Retina (tissue), 1 donor: ENCODE measurements around the gene ZNF79.
A peak's percentile ranks its signal among the peaks of the same experiment; 100 is the strongest.

Experiments used
- DNase-seq: peaks from one replicate; pipeline ENCODE4 v3.0.0-alpha.2; 2016

The ZNF79 gene

DNA sequence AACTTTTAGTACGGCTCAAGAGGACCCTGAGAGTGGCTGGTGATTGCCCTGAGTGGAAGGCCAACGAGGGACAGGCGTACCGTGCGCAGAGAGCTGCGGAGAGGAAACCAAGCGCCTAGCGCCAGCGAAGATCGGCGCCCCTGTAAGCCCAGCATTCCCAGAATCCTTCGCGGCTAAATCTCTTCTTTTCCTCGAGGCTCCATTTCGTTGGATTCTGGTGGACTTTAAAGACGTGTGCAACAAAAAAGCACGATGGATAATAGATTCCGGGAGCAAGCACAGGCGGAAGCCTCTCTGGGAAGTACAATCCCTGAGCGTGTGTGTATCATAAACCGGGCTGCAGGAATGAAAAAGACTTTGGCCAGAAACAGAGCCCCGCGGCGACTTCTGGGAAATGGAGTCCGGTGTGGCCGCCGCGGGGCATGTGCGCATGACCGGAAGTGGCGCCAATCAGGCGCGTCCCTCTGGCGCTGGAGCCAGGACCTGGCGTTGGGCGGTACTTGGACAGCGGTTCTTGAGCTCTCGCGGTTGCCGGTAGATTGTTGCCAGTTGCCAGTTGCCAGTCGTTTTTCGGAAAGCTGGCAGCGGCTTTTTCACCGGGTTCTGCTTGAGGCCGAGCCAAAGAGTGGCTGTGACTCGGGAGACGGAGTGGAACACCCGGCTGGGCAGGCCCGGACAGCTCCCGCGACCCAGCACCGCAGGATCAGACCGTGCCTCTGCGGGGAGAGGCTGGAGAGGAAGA is at the start of gene ZNF79:
Gene ZNF79 (plus strand): TSS at position 449 of the 742 bp plus-strand sequence. CDS start 406 bp downstream, outside the sequence.
- DNase-seq = peak; percentile 99

DNA sequence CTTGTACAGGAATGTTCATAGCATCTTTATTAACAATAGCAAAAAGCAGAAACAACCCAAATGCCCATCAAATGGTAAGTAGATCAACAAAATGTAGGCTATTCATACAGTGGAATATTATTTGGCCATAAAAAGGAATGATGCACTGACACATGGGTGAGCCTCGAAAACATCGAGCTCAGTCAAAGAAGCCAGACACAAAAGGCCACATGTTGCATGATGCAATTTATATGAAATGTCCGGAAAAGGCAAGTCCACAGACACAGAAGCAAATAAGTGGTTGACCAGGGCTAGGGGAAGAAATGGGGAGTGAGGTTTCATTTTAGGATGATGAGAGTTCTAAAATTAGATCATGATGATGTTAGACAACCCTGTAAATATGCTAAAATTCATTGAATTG is 43.7 kb upstream of the ZNF79 start:
- DNase-seq = no peak

DNA sequence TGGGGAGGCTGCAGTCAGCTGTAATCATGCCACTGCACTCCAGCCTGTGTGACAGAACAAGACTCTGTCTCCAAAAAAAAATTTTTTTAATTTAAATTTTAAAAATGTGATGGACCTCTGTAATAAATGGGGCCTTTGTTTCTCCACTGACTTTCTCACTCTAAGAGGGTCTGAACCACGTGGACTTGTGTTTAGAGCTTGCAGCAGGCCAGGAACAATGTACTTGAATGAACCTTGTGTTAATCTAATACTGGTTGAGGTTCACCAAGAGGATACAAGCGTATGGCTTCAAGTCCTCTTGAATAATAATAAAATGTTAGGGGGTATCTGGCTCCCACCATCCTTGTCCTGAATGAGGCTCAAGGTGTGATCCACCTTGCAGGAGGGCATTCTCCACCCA is 41.6 kb upstream of the ZNF79 start:
- no peak for DNase-seq

DNA sequence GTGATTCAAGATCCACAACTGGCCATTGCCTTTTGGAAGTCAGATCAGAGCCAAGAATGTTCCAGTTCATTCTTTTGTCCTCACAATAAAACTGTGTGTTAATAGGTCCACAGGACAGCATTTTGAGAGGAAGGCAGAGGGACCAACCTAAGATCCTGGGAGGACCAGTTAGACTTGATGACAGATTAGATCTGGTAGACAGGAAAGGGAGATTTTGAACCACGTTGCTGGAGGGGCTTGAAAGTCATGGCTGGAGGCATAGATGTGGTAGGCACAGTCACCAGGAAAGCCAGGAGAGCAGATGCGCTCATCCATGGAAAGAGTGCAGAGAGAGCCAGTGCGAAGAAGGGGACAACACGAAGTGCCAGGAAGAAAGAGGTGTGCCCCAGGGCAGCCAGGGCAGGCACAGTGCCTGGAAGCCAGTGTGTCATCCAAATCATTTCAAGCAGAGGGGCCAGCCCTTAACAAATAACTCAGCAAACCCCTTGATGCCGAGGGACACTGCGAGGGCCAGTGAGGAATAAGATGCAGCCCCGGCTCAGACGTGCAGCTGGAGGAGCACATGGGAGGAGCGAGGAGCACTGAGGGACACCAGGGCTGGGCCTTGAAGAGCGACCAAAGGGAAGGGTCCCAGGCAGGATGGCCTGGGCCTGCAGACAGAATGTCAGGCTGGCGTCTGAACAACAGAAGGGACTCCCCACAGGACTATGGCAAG is 40.0 kb upstream of the ZNF79 start:
- DNase-seq = no peak

DNA sequence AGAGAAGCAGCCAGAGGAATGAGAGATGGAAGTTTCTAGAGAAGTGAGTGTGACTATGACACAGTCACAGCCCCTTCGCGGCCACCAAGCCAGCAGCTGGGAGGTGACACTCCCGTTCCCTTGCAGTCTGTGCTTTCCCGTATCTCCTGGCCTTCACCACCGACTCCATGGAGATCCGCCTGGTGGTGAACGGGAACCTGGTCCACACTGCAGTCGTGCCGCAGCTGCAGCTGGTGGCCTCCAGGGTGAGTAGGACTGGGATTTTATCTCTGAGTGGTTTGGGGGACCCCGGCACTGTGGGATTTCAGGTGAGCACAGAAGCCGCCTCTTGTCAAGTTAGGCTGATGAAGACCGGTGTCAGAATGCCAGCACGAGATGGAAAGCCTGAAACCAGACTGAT is 39.3 kb upstream of the ZNF79 start:
- no peak for DNase-seq

DNA sequence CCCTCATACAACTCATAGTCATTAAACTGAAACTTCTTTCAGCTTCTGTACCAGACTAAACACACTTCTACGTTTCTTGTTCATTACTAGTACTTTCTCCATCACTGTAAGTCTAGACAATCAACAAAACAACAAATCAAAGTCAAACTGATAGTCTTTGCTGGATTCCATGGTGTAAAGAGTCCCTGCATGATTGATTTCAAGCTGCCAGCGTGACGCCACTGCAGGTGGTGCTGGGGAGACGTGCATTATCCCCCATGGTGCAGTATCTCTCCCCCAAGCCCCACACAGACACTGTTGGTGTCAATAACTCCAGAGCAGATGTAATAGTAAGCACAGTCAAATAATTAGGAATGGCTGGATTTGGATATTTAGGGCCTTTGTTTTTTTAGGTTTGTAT is 37.9 kb upstream of the ZNF79 start:
- no peak for DNase-seq

DNA sequence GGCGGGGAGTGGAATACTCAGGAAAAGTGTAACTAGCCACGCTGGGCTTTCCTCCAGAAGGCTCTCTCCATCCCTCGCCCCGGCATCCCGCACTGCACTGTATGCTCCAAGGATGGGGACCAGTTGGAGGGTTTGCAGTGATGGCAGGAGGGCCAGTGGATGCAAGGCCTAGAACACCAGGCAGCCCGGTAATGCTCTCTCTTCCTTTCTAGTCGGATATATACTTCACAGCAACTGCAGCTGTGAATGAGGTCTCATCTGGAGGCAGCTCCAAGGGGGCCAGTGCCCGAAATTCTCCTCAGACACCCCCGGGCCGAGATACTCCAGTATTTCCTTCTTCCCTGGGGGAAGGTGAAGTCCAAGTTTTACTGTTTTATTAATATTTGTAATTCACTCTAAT is 37.2 kb upstream of the ZNF79 start:
- no peak for DNase-seq

DNA sequence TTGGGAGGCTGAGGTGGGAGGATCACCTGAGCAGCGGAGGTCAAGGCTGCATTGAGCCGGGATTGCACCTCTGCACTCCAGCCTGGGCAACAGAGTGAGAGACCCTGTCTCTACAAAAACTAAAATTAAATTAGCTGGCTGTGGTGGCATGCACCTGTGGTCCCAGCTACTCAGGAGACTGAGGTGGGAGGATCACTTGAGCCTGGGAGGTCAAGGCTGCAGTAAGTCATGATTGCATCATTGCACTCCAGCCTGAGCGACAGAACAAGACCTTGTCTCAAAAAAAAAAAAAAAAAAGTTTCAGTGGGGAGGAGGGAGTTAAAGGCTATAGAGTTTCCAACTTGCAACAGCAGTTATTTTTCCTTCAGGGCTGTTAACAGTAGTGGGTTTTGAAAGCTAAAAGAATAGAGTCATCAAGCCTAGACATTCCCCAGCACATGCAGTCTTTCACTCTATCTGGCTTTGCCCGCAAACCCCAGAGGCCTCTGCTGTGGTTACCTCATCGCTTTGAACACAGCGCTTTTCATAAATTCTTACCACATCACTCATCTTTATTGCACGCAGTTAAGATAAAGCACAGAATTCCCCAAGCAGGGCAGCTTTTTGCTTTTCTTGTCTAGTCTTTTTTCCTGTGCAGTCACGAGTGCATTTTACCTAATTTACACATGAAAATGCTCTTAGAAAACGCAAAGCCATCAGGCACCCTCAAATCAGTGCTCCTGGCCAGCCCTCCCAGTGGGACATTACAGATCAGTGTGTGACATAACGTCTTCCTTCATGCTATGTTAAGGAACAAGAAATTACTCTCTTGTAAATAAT is 35.9 kb upstream of the ZNF79 start:
- DNase-seq = peak; percentile 39

DNA sequence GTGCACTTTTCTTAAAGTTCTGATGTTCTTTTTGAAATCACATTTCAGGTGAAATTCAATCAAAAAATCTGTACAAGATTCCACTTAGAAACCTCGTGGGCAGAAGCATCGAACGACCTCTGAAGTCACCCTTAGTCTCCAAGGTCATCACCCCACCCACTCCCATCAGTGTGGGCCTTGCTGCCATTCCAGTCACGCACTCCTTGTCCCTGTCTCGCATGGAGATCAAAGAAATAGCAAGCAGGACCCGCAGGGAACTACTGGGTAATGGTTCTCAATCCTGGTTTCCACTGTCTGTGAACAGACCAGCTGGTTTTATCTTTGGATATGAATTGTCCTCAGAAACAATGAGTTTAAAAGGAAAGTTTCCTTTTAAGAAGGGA is 35.3 kb upstream of the ZNF79 start:
- peak; percentile 18 for DNase-seq

DNA sequence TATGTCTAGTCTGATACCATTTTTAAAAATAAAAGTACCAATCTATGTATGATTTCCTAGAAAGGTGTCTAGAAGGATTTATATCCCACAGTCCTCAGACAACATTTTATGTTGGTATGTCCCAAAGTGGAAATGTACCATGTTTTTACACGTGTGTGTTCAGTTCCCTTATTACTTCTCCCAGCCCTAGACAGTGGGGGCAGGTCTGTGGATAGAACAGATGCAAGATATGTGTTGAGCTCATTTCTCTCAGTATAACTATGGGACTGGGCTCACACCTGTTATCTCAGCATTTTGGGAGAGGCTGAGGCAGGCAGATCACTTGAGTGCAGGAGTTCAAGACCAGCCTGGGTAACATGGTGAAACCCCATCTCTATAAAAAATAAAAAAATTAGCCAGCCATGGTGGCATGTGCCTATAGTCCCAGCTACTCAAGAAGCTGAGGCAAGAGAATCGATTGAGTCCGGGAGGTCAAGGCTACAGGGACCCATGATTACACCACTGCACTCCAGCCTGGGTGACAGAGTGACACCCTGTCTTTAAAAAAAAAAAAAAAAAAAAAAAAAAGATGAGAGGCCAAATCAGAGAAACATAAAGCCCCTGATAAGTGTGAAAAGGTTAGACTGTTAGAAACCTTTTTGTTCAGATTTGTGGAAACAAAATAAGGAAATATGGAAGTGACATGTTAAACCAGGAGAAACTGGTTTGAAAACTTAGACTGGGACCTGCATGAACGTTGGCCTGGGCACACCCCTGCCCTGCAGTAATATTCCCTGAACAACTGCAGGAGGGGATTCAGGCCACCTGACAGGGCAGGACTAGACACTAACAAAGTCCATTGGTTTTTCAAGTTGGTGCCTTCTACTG is 34.6 kb upstream of the ZNF79 start:
- DNase-seq = no peak

DNA sequence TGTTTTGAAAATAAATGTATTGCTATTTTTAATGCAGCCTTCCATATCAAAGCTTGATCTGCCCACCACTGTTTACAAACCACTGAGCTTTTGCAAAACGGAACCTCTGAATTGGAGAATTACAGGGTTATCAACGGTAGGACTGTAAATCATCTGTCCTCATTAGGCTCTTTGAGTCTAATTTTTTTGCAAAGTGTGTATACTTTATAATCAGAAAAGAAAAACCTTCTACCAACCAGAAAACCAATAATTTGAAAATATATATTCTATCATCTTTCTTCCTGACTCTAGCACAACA is 34.0 kb upstream of the ZNF79 start:
- DNase-seq = no peak

DNA sequence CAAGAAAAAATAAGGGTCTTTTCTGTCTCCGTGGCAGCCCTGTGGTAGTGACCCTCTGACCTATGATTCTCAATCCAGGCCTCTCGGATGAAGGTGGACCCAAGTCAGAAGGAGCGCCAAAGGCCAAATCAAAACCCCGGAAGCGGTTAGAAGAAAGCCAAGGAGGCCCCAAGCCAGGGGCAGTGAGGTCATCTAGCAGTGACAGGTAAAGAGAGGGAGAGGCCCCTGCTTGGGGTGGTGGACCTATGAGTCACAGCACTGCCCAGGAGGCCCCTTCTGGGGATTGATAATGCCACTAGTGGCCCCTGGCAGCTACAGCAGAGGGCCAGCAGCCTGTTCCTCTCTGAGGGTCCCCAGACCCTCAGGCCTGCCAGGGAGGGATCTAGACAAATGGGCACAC is 33.6 kb upstream of the ZNF79 start:
- no peak for DNase-seq

DNA sequence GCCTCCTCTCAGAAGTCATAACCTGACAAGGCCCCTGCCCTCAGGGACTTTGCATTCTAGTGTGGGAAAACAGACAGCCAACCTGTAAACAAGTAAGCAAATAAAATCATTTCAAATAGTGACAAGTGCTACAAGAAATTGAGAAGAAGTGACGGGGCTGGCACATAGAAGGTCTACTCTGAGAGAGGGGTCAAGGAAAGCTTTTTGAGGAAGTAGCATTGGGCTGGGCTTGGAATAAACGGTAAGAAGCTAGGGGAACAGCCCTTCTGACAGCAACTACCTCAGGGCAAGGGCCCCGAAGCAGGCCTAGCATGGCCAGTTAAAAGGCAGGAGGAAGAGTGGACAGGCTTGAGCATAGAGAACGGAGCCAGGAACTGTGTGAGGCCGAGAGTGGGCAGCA is 32.0 kb upstream of the ZNF79 start:
- DNase-seq = no peak

DNA sequence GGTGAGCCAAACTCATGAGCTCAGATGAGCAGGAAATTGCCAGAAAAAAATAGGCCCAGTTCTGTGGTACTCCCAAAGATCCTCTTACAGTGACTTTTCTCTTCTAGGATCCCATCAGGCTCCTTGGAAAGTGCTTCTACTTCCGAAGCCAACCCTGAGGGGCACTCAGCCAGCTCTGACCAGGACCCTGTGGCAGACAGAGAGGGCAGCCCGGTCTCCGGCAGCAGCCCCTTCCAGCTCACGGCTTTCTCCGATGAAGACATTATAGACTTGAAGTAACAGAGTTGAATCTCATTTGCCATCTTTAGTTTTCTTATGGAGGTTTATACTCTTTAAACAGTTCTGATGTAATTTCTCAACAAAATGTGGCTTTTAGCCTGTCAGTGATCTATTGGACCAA is 31.2 kb upstream of the ZNF79 start:
- no peak for DNase-seq

DNA sequence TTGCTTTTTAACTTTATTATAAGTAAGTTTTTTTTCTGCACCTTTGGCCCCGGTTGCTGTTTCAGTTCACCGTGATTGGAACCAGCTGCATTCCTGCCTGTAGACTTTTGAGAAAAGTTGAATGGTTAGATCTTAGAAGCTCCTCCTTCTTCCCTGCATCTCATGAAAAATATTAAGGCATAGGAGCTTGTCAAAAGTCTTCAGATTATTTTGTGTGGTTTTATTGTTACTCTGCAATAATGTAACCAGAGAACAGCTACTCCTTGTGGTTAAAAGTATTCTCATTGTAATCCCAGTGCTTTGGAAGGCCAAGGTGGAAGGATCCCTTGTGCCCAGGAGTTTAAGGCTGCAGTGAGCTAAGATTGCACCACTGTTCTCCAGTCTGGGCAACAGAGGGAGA is 30.5 kb upstream of the ZNF79 start:
- DNase-seq = no peak

DNA sequence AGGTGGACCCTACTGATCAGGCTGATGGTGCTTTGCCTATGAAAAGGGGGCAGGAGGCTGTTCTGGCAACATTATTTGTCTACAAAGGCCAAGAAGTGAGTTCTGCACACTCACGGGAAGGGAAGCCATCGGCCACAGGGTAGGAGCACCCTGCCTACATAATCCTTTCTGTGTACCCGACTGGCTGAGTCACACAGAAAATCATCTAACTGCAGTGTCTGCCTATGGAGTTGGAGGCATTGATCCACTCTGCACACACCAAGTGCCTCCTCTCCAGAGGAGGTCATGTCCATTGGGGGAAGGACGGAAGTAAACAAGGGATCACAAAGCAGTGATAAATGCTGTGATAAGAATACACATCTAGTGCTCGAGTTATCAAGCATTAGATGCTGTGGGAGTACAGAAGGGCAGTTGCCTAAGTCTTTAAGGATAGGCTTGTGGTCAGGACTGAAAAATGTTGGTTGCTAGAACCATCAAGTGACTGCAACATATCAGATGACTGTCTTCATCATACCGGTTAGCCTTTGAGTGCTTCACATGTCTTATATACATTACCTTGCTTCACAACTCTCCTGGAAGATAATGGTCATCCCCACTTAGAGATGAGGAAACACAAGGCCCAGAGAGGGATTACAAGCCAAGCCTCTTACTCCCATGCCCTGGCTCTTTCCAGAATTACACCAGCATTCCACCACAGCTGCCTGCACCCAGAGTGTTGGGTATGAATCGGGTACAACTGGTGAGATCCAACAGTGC is 28.5 kb upstream of the ZNF79 start:
- no peak for DNase-seq

DNA sequence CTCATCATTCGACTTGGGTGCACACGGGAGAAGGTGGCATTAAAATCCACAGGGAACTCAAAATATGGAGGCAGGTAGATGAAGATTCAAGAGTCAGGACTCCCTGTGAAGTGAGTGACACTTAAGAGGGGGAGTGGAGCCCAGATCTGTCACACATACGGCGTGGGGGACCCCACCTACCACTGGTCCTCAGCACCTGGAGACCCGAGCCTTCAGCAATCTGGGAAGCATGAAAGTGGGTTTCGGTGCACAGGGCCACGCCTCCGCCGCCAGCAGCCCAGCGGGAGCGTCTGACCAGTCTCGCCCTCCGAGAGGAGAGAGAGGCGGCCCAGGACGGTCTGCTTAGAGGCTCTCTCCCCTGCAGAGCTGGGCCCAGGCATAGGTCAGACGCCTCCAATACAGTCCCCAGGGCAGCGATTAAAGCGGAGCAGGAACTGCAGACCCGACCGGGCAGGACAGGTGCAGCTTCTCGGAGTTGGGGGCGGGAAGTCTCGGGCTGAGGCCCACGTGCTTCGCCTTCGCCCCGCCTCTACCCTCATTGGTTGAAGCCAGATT is 27.9 kb upstream of the ZNF79 start:
- DNase-seq = no peak

DNA sequence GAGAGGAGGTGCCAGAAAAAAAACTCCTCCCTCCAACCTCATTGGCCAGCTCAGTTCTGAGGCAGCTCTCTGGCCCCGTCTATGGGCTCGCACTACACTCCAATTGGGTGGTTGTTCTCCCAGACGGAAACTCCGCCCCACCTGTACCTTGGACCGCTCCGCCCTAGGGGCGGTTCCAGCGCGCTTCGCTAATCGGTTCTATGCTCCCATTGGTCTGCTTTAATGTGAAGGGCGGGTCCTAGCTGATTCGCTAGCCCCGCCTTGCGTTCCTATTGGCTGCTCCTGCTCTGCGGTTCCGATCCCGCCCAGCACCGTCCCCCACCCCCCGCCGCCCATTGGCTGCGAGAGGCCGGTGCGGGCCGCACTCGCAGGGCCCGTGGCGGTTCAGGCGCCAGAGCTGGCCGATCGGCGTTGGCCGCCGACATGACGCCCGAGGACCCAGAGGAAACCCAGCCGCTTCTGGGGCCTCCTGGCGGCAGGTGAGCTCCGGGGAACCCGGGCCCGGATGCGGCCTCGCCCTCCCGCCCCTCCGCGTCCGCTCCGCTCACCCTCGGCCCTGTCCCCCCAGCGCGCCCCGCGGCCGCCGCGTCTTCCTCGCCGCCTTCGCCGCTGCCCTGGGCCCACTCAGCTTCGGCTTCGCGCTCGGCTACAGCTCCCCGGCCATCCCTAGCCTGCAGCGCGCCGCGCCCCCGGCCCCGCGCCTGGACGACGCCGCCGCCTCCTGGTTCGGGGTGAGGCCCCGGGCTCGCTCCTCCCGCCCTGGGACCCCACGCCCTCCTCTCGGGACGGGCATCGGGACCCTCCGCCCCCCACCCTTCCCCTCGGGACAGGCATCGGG is 27.2 kb upstream of the ZNF79 start, which contains the start of gene SLC2A8:
Gene SLC2A8 (plus strand): TSS at position 362 of the 838 bp plus-strand sequence. CDS start 62 bp downstream, at position 424.
- DNase-seq = peak; percentile 97

DNA sequence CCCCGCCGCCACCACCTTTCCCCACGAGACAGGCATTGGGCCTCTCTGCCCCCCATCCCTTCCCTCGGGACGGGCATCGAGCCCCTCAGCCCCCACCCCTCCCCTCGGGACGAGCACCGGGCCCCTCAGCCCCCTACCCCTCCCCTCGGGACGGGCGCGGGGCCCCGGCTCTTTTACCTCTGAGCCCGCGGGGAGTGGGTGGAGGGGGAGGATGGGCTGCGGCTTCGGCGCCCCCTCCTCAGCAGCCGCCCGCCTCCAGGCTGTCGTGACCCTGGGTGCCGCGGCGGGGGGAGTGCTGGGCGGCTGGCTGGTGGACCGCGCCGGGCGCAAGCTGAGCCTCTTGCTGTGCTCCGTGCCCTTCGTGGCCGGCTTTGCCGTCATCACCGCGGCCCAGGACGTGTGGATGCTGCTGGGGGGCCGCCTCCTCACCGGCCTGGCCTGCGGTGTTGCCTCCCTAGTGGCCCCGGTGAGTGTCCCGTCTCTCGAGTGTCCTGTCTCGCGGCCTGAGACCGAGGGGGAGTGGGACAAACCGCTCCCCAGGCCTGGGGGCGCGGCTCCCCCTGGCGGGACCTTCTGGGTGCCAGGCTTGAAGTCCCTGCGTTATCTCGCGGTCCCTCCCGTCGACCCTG is 26.4 kb upstream of the ZNF79 start:
- peak; percentile 72 for DNase-seq

DNA sequence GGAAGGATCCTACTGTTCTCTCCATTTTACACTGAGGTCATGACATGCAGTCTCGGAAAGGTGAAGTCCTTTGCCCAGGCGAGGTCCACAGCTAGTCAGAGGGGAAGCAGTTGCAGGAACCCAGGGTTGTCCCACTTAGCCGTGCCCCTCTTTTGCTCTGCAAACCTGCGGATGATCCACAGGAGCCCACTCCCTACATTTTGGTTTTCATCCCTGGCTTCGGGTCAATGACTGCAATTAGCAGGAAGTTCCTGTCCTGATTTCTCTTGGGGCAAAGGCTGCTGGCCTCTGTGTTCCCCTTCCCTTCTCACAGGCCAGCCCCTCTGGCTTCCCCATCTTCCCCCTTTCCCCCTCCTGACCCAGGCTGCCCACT is 25.9 kb upstream of the ZNF79 start:
- DNase-seq = no peak
